HG02884 (cell line): ENCODE measurements around the gene MED16.

ENCODE experiments used
- ATAC-seq: cut with Tn5 transposase; IDR thresholded peaks from one replicate; pipeline ENCODE4 v1.9.1; 2021; ENCODE audit warnings: mild to moderate bottlenecking, moderate library complexity; ENCODE audit not compliant: unreplicated experiment

MED16 gene

GRCh38 chr19:875265-875879 lies 17.6 kb downstream of the MED16 start:
- no peak for ATAC-seq

GRCh38 chr19:873561-874041 lies 19.4 kb downstream of the MED16 start:
- ATAC-seq, result no peak

DNA sequence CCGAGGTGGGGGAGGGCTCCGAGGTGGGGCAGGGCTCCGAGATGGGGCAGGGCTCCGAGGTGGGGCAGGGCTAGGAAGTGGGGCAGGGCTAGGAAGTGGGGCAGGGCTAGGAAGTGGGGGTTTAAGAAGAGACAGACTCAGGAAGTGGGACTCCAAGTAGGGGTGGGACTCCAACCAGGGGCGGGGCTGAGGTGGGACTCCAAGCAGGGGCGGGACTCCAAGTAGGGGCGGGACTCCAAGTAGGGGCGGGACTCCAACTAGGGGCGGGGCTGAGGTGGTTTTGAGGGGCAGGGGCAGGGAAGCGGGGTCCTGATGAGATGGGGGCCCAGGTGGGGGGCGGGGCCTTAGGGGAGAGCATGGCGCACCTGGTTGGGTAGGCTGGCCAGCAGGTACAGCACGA lies 19.9 kb downstream of the MED16 start:
- ATAC-seq, result no peak

- ATAC-seq, result no peak
Observed at GRCh38 chr19:872266-872951, 20.6 kb downstream of the MED16 start.

DNA sequence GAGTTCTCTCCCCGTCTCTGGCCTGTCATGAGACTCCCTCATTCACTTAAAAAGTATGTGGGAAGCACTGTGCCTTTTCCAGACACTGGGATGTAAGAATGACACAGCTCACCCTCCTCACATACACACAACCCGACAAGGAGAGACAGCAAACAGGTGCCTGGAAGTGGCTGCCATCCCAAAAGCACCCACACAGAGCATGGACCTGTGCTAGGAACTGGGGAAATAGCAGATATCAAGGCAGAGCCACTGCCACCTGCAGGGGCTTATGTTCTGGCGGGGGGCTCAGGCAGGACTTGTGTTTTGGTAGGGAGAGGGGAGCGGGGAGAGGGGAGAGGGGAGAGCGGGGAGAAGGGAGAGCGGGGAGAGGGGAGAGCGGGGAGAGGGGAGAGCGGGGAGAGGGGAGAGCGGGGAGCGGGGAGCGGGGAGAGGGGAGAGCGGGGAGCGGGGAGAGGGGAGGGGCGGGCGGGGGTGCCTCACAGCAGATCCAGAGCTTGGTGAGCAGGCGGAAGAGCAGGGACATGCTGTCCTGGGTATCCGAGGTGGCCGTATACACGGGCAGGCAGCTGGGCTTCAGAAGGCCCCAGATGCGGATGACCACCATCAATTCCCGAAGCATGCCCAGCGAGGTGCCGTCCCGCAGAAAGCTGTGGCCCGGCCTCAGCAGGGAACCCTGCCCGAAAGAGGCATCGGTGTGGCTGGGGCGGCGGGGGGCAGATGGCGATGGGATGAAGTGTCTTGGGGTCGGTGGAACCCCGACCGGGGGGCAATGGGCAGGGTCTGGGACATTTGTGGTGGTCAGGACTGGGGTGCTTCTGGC lies 21.3 kb downstream of the MED16 start:
- no peak for ATAC-seq

DNA sequence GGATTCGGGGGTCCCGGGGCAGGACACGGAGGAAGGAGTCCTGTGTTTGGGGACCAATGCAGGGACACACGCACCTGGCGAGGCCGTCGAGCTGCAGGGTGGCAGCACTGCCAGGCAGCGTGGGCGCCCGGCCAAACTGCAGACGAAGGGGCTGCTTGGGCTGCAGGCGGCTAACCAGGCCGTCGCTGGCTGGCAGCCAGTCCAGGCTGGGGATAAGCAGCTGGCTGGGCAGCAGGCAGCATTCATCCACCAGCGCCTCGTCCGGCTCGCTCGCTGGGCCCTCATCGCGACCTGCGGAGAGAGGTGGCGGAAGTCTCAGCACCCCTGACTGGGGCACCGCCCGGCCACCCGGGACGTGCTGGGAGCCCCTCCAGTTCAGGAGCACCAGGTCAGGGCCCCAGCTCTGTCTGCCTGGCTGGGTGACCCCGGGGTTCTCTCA lies 22.0 kb downstream of the MED16 start:
- ATAC-seq, result no peak

DNA sequence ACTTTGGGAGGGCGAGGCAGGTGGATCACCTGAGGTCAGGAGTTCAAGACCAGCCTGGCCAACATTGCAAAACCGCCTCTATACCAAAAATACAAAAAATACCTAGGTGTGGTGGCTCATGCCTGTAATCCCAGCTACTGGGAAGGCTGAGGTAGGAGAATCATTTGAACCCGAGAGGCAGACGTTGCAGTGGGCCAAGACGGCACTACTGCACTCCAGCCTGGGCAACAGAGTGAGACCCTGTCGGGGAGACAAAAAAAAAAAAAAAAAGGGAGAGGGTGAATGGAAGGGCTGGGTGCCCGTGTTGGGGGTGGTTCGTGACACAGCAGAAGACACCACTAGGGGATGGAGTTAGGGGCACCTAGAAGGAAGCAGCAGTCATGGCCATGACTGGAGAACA lies 22.7 kb downstream of the MED16 start:
- no peak for ATAC-seq

- no peak for ATAC-seq
Observed at GRCh38 chr19:869245-870177, 23.5 kb downstream of the MED16 start.

GRCh38 chr19:868458-869244 lies 24.3 kb downstream of the MED16 start:
- ATAC-seq, result no peak

DNA sequence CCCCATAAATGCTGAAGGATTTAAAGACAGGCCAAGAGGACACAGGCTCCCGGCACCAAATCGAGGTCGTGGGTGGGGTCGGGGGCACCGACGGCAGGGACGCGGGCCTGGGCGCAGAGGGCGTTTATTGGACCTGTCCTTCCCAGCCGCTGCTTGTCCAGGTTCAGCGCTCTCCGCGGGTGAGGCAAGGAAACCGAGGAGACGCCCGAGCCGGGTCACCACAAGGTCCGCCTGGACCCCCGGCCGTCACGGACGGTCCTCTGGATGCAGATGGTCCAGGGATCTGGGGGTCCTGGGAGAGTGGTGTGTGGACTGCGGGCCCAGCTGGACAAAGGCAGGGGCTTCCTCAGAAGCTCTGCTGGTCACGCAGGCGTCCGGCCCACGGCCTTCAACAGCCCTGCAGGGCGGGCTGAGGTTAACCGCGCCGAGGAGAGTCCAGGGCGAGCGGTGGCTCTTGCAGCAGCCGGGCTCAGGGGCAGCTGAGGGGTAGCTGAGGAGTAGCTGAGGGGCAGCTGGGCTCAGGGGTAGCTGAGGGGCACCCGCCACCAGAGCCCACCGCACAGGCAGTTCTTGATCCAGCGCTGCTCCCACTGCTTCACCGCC lies 25.0 kb downstream of the MED16 start:
- ATAC-seq, result no peak

DNA sequence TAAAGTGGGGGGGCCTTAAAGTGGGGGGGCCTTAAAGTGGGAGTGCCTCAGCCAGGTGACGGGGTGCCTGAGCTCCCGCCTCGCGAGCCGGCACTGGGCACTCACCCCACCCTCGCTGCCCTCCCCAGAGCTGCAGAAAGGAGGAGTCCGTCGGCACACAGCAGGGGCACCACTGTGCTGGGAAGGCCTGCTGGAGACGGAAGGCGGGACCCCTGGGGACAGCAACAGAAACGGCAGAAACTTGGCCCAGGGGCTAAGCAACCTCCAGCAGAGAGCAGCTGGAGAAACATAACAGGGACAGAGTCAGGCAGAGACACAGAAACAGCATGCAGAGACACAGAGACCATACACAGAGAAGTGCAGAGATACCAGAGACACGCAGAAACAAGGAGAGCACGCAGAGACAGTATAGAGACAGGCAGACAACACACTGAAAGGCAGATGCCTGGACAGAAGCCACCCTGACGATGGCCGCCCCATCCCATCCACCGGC lies 25.6 kb downstream of the MED16 start:
- no peak for ATAC-seq

GRCh38 chr19:866769-867300 lies 26.2 kb downstream of the MED16 start:
- no peak for ATAC-seq

GRCh38 chr19:863315-863620 lies 29.7 kb downstream of the MED16 start:
- no peak for ATAC-seq

DNA sequence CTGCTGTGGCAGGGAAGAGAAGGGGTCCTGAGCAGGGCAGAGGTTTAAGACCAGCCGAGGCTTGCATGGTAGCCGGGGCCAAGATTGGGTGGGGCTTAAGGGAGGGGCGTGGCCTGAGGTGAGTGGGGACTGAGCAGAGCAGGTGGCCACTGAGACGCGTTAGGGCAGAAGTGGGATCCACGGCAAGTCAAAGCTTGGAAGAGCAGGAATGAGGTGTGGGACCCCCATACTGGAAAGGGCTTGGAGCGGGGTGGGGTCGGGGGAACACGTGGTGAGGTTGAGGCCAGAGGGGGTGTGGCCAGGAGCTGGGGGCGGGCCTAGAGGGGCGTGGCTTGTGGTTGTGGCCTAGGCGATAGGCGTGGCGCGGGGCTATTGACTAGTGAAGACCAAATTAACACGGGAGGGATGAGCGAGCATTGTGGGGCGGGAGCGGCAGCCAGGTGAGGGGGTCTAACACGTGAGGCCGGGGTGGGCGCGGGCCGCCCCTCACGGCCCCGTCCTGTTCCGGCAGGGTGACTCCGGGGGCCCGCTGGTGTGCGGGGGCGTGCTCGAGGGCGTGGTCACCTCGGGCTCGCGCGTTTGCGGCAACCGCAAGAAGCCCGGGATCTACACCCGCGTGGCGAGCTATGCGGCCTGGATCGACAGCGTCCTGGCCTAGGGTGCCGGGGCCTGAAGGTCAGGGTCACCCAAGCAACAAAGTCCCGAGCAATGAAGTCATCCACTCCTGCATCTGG lies 30.2 kb downstream of the MED16 start:
- no peak for ATAC-seq

DNA sequence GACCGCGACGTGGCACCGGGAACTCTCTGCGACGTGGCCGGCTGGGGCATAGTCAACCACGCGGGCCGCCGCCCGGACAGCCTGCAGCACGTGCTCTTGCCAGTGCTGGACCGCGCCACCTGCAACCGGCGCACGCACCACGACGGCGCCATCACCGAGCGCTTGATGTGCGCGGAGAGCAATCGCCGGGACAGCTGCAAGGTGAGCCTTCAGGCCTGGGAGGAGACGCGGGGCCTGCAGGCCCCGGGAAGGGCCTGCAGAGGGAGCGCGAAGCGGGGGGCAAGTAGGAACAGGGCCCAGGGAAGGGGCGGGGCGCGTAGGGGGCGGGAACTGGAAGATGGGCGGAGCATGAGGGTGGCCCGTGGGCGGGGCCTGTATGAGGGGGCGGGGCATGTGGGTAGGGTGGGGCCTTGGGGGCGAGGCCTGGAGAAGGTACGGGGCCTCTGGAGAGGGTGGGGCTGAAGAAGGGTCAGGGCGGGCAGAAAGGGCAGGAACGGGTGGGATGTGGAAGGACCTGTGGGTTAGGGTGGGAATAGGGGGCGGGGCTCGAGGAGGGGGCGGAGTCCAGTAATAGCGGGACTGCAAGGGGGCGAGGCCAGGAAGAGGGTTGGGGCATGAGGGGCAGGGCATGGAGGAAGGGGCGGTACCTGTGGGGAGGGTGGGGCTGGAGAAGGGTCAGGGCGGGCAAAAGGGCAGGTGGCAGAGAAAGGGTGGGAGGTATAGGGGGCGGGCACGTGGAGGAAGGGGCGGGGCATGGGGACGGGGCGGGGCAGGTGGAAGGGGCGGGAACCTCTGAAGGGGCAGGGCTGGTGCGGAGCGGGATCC lies 31.0 kb downstream of the MED16 start:
- no peak for ATAC-seq

DNA sequence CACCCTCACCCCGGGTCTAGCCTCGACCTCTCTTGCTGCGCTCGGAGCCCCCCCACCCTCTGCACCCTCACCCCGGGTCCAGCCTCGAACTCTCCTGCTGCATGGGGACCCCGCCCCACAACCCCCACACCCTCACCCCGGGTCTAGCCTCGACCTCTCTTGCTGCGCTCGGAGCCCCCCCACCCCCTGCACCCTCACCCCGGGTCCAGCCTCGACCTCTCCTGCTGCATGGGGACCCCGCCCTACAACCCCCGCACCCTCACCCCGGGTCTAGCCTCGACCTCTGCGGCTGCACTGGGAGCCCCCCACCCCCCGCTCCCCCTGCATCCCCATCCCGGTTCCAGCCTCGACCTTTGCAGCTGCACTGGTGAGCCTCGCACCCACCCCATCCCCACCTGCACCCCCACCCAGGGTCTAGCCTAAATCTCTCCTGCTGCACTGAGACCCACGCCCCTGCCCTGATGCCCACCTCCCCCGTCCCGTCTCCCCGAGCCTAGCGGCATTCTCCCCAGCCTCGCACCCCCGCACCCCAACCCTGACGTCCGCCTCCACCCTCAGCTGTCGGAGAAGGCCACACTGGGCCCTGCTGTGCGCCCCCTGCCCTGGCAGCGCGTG lies 31.7 kb downstream of the MED16 start:
- ATAC-seq, result no peak
